ENCODE measurements around the gene ANKRD11. TPM values are rescaled to one million over a fixed set of nuclear protein-coding genes. Genes with fewer than 3 reads are reported as not detected.

Gene ANKRD11
- total and polyA plus RNA-seq, 9 donors: 52.1 to 188 (median 109) TPM

- H3K27me3 ChIP-seq: no peaks in the 10 kb centered on the region
- H3K4me3 ChIP-seq: peak overlapping the region; percentile 6
- intact Hi-C loops (cut with DNase I): loop anchor here in 1 of 4 donors (10.0 kb wide), 1 partner anchor 175 kb away; the partner anchor contains the start of gene ANKRD11
- WGBS, 3 donors: 16 to 20% (median 20%) methylated on average over 32 of the region's 32 CpGs
- peaks cover 50% of the 10 kb centered on the region for H3K4me1 ChIP-seq (ENCODE audit: insufficient read depth)
- no peaks in the 10 kb centered on the region for H3K9me3 ChIP-seq
- peak overlapping the region; percentile 2 to 44 for H3K27ac ChIP-seq
- TF ChIP-seq CTCF (IDR thresholded peaks at IDR 0.05) (no peak), POLR2A (IDR thresholded peaks at IDR 0.05) (no peak), EP300 (IDR thresholded peaks at IDR 0.05) (no peak)
- DNase-seq: peak in 4 of 5 donors; percentile 57 to 73 (median 60)
- no peaks in the 10 kb centered on the region for H3K36me3 ChIP-seq
Observed at GRCh38 chr16:89319886-89320781, 170.2 kb downstream of the ANKRD11 start.

- H3K4me3 ChIP-seq: no peak overlapping the region
- intact Hi-C loops (cut with DNase I): loop anchor here in 1 of 4 donors (10.0 kb wide), 1 partner anchor 175 kb away; the partner anchor contains the start of gene ANKRD11
- DNase-seq: no peak
- H3K27me3 ChIP-seq: no peaks in the 10 kb centered on the region
- no peaks in the 10 kb centered on the region for H3K36me3 ChIP-seq
- TF ChIP-seq EP300 (IDR thresholded peaks at IDR 0.05) (no peak), POLR2A (IDR thresholded peaks at IDR 0.05) (no peak), CTCF (IDR thresholded peaks at IDR 0.05) (no peak)
- no peak overlapping the region for H3K27ac ChIP-seq
- H3K9me3 ChIP-seq: no peaks in the 10 kb centered on the region
- WGBS, 3 donors: 92 to 96% (median 95%) methylated on average over 4 of the region's 4 CpGs
- H3K4me1 ChIP-seq (ENCODE audit: insufficient read depth): peaks cover 45% of the 10 kb centered on the region
Observed at GRCh38 chr16:89319631-89319885, 170.8 kb downstream of the ANKRD11 start.

GRCh38 chr16:89318871-89319630, 171.3 kb downstream of the ANKRD11 start:
- no peak overlapping the region for H3K4me3 ChIP-seq
- peaks cover 42% of the 10 kb centered on the region for H3K4me1 ChIP-seq (ENCODE audit: insufficient read depth)
- H3K27me3 ChIP-seq: no peaks in the 10 kb centered on the region
- DNase-seq: no peak
- no peak overlapping the region for H3K27ac ChIP-seq
- 91 to 94% (median 92%) methylated on average over 26 to 28 of the region's 28 CpGs for WGBS, 3 donors
- intact Hi-C loops (cut with DNase I): loop anchor here in 1 of 4 donors (10.0 kb wide), 1 partner anchor 176 kb away; the partner anchor contains the start of gene ANKRD11
- H3K9me3 ChIP-seq: no peaks in the 10 kb centered on the region
- TF ChIP-seq POLR2A (IDR thresholded peaks at IDR 0.05) (no peak), CTCF (IDR thresholded peaks at IDR 0.05) (no peak), EP300 (IDR thresholded peaks at IDR 0.05) (no peak)
- H3K36me3 ChIP-seq: no peaks in the 10 kb centered on the region

DNA sequence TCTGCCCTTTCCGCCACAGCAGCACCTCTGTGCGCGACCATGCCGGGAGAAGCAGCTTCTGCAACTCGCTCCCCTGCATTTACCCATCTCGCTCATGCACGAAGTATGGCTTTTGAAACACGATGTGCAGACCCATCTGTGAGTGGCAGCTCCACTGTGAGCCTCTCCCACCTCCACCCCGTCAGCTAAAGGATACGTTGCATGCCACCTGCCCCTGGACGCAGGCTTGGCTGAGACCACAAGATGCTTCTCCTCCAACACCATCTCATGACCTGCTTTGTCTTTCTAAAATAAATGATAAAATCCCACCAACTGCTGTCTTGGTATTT, 172.0 kb downstream of the ANKRD11 start:
- Histone ChIP-seq H3K27me3 (no peaks in the 10 kb centered on the region), H3K4me3 (no peak overlapping the region), H3K36me3 (no peaks in the 10 kb centered on the region), H3K27ac (no peak overlapping the region), H3K4me1 (ENCODE audit: insufficient read depth) (peaks cover 40% of the 10 kb centered on the region), H3K9me3 (no peaks in the 10 kb centered on the region)
- TF ChIP-seq EP300 (IDR thresholded peaks at IDR 0.05) (no peak), CTCF (IDR thresholded peaks at IDR 0.05) (no peak), POLR2A (IDR thresholded peaks at IDR 0.05) (no peak)
- no peak for DNase-seq
- intact Hi-C loops (cut with DNase I): loop anchor here in 1 of 4 donors (10.0 kb wide), 1 partner anchor 176 kb away; the partner anchor contains the start of gene ANKRD11
- WGBS, 3 donors: 90 to 92% (median 91%) methylated on average over 11 of the region's 11 CpGs
